Gastroesophageal sphincter (tissue), 4 donors: Measurements from ENCODE around the gene PTPRD. TPM values are rescaled to one million over a fixed set of nuclear protein-coding genes. Genes with fewer than 3 reads are reported as not detected.

ENCODE experiments used
- ATAC-seq: fragments of 150-250 bp; one replicate; pipeline ENCODE4 v1.9.1; 2016; ENCODE audit warnings: mild to moderate bottlenecking, moderate library complexity
- H3K27ac ChIP-seq, 4 donors: fragments of 200-600 bp; sonication (generic) in 3 of 4; 1 replicate in 3 of 4; 2 replicates in 1 of 4; pipeline ENCODE4 v1.5.1; 2016 to 2019
- H3K27me3 ChIP-seq: fragments of 200-600 bp; sonication (generic); one replicate; pipeline ENCODE4 v1.5.1; 2019
- H3K36me3 ChIP-seq, 2 donors: fragments of 200-600 bp; sonication (generic); one replicate each; pipeline ENCODE4 v1.5.1; 2019; ENCODE audit warnings: control low read depth in 1 of 2
- H3K4me1 ChIP-seq, 3 donors: fragments of 200-600 bp; sonication (generic); 1 replicate in 2 of 3; 2 replicates in 1 of 3; pipeline ENCODE4 v1.5.1; 2016 to 2019; ENCODE audit warnings: control low read depth in 2 of 3
- H3K4me3 ChIP-seq, 2 donors: fragments of 200-600 bp; sonication (generic); one replicate each; pipeline ENCODE4 v1.5.1; 2019; ENCODE audit warnings: mild to moderate bottlenecking in 1 of 2, moderate library complexity in 1 of 2
- H3K9me3 ChIP-seq, 3 donors: fragments of 200-600 bp; sonication (generic); one replicate each; pipeline ENCODE4 v1.5.1; 2017 to 2019; ENCODE audit warnings: control low read depth in 2 of 3
- CTCF ChIP-seq, 4 experiments: fragments of 200-600 bp in 2 of 4; fragments of 450-650 bp in 2 of 4; sonication (generic) in 1 of 4; IDR thresholded peaks; one replicate each; pipeline ENCODE4 v1.5.1; 2017 to 2019; ENCODE audit warnings: antibody characterized with exemption in 4 of 4, mild to moderate bottlenecking in 2 of 4, moderate library complexity in 2 of 4
- EP300 ChIP-seq: sonication (generic); formaldehyde crosslinking; IDR thresholded peaks from one replicate; pipeline ENCODE4 v1.6.1; 2017; ENCODE audit warnings: antibody characterized with exemption, mild to moderate bottlenecking
- POLR2A ChIP-seq, 2 donors: fragments of 450-650 bp; IDR thresholded peaks; one replicate each; pipeline ENCODE4 v1.6.1; 2017; ENCODE audit warnings: antibody characterized with exemption in 2 of 2, mild to moderate bottlenecking in 2 of 2, moderate library complexity in 1 of 2
- POLR2AphosphoS5 ChIP-seq: sonication (generic); formaldehyde crosslinking; IDR thresholded peaks from one replicate; pipeline ENCODE4 v1.6.1; 2017; ENCODE audit warnings: antibody characterized with exemption
- WGBS, 2 donors: methylation state at CpG; one replicate each; pipeline ENCODE4 v1.1.5; 2018; ENCODE audit warnings: low coverage in 1 of 2; 5-methylcytosine and 5-hydroxymethylcytosine counted together
- total RNA-seq, 4 donors: library from RNA; depleted of rRNA; stranded (reverse); fragments of >200 nt; gene quantifications; one replicate each; pipeline ENCODE4 v1.1.0, GENCODE V29; 2016

The PTPRD gene
- total RNA-seq, 4 donors from 2014 or later = 3.5 to 53.9 (median 15.8) TPM

- Histone ChIP-seq H3K4me1 (no peaks in the 10 kb centered on the region), H3K36me3 (no peaks in the 10 kb centered on the region), H3K27me3 (no peaks in the 10 kb centered on the region), H3K4me3 (no peak overlapping the region), H3K9me3 (no peaks in the 10 kb centered on the region), H3K27ac (no peak overlapping the region)
- TF ChIP-seq EP300 (no peak), CTCF (IDR thresholded peaks at IDR 0.05) (no peak), POLR2AphosphoS5 (no peak), POLR2A (IDR thresholded peaks at IDR 0.05) (no peak)
- no peak for ATAC-seq
- WGBS, 2 donors = 87 to 97% methylated on average over 4 to 6 of the region's 7 CpGs
These were observed 2164.6 kb downstream of the PTPRD start for GRCh38 chr9:8448226-8448625.

- no peaks in the 10 kb centered on the region for H3K36me3 ChIP-seq
- no peak overlapping the region for H3K27ac ChIP-seq
- no peaks in the 10 kb centered on the region for H3K27me3 ChIP-seq
- no peak for ATAC-seq
- H3K4me3 ChIP-seq = no peak overlapping the region
- H3K4me1 ChIP-seq = no peaks in the 10 kb centered on the region
- no peaks in the 10 kb centered on the region for H3K9me3 ChIP-seq
- 80 to 88% methylated on average over 4 of the region's 4 CpGs for WGBS, 2 donors
- no peak for TF ChIP-seq CTCF (IDR thresholded peaks at IDR 0.05)
- no peak for TF ChIP-seq POLR2AphosphoS5
- no peak for TF ChIP-seq POLR2A (IDR thresholded peaks at IDR 0.05)
- no peak for TF ChIP-seq EP300
These were observed 2165.2 kb downstream of the PTPRD start for GRCh38 chr9:8447601-8448000.

GRCh38 chr9:8437876-8438275 is 2174.9 kb downstream of the PTPRD start:
- no peaks in the 10 kb centered on the region for H3K9me3 ChIP-seq
- ATAC-seq = no peak
- TF ChIP-seq POLR2AphosphoS5 = no peak
- no peak for TF ChIP-seq POLR2A (IDR thresholded peaks at IDR 0.05)
- TF ChIP-seq EP300 = no peak
- no peak for TF ChIP-seq CTCF (IDR thresholded peaks at IDR 0.05)

GRCh38 chr9:8437259-8437658 is 2175.5 kb downstream of the PTPRD start:
- H3K27me3 ChIP-seq = no peaks in the 10 kb centered on the region
- H3K4me1 ChIP-seq = no peaks in the 10 kb centered on the region
- no peak overlapping the region for H3K4me3 ChIP-seq
- H3K36me3 ChIP-seq = no peaks in the 10 kb centered on the region
- ATAC-seq = no peak
- WGBS, 2 donors = 77 to 78% methylated on average over 3 to 4 of the region's 4 CpGs
- TF ChIP-seq POLR2A (IDR thresholded peaks at IDR 0.05) (no peak), EP300 (no peak)
- no peak overlapping the region for H3K27ac ChIP-seq
- H3K9me3 ChIP-seq = no peaks in the 10 kb centered on the region

More at GRCh38 chr9:8437876-8438275, 2174.9 kb downstream of the PTPRD start:
- Histone ChIP-seq H3K36me3 (no peaks in the 10 kb centered on the region), H3K4me3 (no peak overlapping the region), H3K4me1 (no peaks in the 10 kb centered on the region), H3K27me3 (no peaks in the 10 kb centered on the region), H3K27ac (no peak overlapping the region)

- Histone ChIP-seq H3K36me3 (no peaks in the 10 kb centered on the region), H3K4me3 (no peak overlapping the region), H3K4me1 (no peaks in the 10 kb centered on the region), H3K27ac (no peak overlapping the region), H3K9me3 (no peaks in the 10 kb centered on the region), H3K27me3 (no peaks in the 10 kb centered on the region)
- WGBS, 2 donors = 50 to 55% methylated on average over 1 of the region's 1 CpG
- no peak for ATAC-seq
- TF ChIP-seq EP300 = no peak
- TF ChIP-seq POLR2A (IDR thresholded peaks at IDR 0.05) = no peak
- TF ChIP-seq CTCF (IDR thresholded peaks at IDR 0.05) = no peak
- no peak for TF ChIP-seq POLR2AphosphoS5
These were observed 2176.0 kb downstream of the PTPRD start for GRCh38 chr9:8436786-8437185.
